ENCODE measurements around the gene THSD4.

Gene THSD4

GRCh38 chr15:71469413-71469812 is 354.1 kb downstream of the THSD4 start:
- DNase-seq, result no peak

GRCh38 chr15:71471347-71471746 is 356.1 kb downstream of the THSD4 start:
- DNase-seq, result no peak

- DNase-seq, result no peak
Observed at GRCh38 chr15:71472566-71472965, 357.3 kb downstream of the THSD4 start.

- DNase-seq, result no peak
Observed at GRCh38 chr15:71473751-71474150, 358.5 kb downstream of the THSD4 start.

GRCh38 chr15:71476823-71477222 is 361.6 kb downstream of the THSD4 start:
- no peak for DNase-seq

- no peak for DNase-seq
Observed at GRCh38 chr15:71480556-71480955, 365.3 kb downstream of the THSD4 start.

- no peak for DNase-seq
Observed at GRCh38 chr15:71484080-71484479, 368.8 kb downstream of the THSD4 start.

- no peak for DNase-seq
Observed at GRCh38 chr15:71485094-71485693, 369.9 kb downstream of the THSD4 start.

GRCh38 chr15:71489570-71489969 is 374.3 kb downstream of the THSD4 start:
- DNase-seq, result no peak

GRCh38 chr15:71493526-71493925 is 378.3 kb downstream of the THSD4 start:
- no peak for DNase-seq

- no peak for DNase-seq
Observed at GRCh38 chr15:71494563-71495397, 379.5 kb downstream of the THSD4 start.

- no peak for DNase-seq
Observed at GRCh38 chr15:71495398-71495780, 380.1 kb downstream of the THSD4 start.

GRCh38 chr15:71496336-71496955 is 381.2 kb downstream of the THSD4 start:
- no peak for DNase-seq

- DNase-seq, result no peak
Observed at GRCh38 chr15:71501344-71502076, 386.2 kb downstream of the THSD4 start.

GRCh38 chr15:71502077-71502432 is 386.8 kb downstream of the THSD4 start:
- no peak for DNase-seq

- no peak for DNase-seq
Observed at GRCh38 chr15:71505962-71506361, 390.7 kb downstream of the THSD4 start.

- no peak for DNase-seq
Observed at GRCh38 chr15:71506946-71507345, 391.7 kb downstream of the THSD4 start.

GRCh38 chr15:71508081-71508682 is 392.9 kb downstream of the THSD4 start:
- DNase-seq, result no peak

- no peak for DNase-seq
Observed at GRCh38 chr15:71509139-71509538, 393.9 kb downstream of the THSD4 start.

GRCh38 chr15:71510763-71511162 is 395.5 kb downstream of the THSD4 start:
- no peak for DNase-seq

GRCh38 chr15:71511796-71512681 is 396.8 kb downstream of the THSD4 start:
- DNase-seq, result no peak

- no peak for DNase-seq
Observed at GRCh38 chr15:71512682-71513006, 397.4 kb downstream of the THSD4 start.
